Calu3 (cell line): ENCODE measurements around the gene ATP6V1E1. TPM values are rescaled to one million over a fixed set of nuclear protein-coding genes. Genes with fewer than 3 reads are reported as not detected.
"Not testable (repeated sequence)": the region's sequence is repeated elsewhere in the genome, so short reads cannot be mapped to it uniquely, and the experiment has no call there.

ENCODE experiments used
- BruUV-seq: library from RNA; stranded (reverse); fragments of 400-500 nt; replicated peaks from 2 replicates; lab custom pipeline; 2021; lab: Mats Ljungman, UMichigan
- CTCF ChIA-PET: fragments of 300-600 bp; sonication (Branson Sonifier 250); formaldehyde crosslinking; loops from one replicate; lab custom pipeline; 2022; ENCODE audit warnings: antibody characterized with exemption; lab: Charles Lee
- DNase-seq: peaks from one replicate; pipeline ENCODE4 v3.0.0; 2022
- H3K27ac Mint-ChIP-seq: one replicate; pipeline ENCODE4 v1.8.0; 2022; ENCODE audit warnings: mixed read lengths; ENCODE audit not compliant: unreplicated experiment
- H3K27me3 Mint-ChIP-seq: one replicate; pipeline ENCODE4 v1.8.0; 2022; ENCODE audit warnings: mixed read lengths; ENCODE audit not compliant: unreplicated experiment
- H3K36me3 Mint-ChIP-seq: one replicate; pipeline ENCODE4 v1.8.0; 2022; ENCODE audit warnings: mild to moderate bottlenecking, moderate library complexity, mixed read lengths; ENCODE audit not compliant: insufficient read depth, unreplicated experiment
- H3K4me1 Mint-ChIP-seq: one replicate; pipeline ENCODE4 v1.8.0; 2022; ENCODE audit warnings: mild to moderate bottlenecking, low read depth, mixed read lengths; ENCODE audit not compliant: unreplicated experiment
- H3K4me3 Mint-ChIP-seq: one replicate; pipeline ENCODE4 v1.8.0; 2022; ENCODE audit warnings: mild to moderate bottlenecking, low read depth, moderate library complexity, mixed read lengths; ENCODE audit not compliant: unreplicated experiment
- H3K9me3 Mint-ChIP-seq: one replicate; pipeline ENCODE4 v1.8.0; 2022; ENCODE audit warnings: low read depth, mixed read lengths; ENCODE audit not compliant: unreplicated experiment
- intact Hi-C: fragments of 100-400 bp; cut with micrococcal nuclease; formaldehyde crosslinking; loops from one replicate; pipeline ENCODE4 v1.10.0; 2022; ENCODE audit not compliant: unreplicated experiment
- total RNA-seq: library from RNA; stranded (reverse); gene quantifications from 2 replicates; pipeline ENCODE4 v1.2.3, GENCODE V29; 2022
- TF ChIP-seq, protein P1 (sequence below): fragments of 200-600 bp; IDR thresholded peaks from one replicate; pipeline ENCODE4 v1.8.0; 2022; ENCODE audit warnings: antibody characterized with exemption; ENCODE audit not compliant: unreplicated experiment

ATP6V1E1 gene
- total RNA-seq, 1 experiment from 2014 or later, result 105 TPM

DNA sequence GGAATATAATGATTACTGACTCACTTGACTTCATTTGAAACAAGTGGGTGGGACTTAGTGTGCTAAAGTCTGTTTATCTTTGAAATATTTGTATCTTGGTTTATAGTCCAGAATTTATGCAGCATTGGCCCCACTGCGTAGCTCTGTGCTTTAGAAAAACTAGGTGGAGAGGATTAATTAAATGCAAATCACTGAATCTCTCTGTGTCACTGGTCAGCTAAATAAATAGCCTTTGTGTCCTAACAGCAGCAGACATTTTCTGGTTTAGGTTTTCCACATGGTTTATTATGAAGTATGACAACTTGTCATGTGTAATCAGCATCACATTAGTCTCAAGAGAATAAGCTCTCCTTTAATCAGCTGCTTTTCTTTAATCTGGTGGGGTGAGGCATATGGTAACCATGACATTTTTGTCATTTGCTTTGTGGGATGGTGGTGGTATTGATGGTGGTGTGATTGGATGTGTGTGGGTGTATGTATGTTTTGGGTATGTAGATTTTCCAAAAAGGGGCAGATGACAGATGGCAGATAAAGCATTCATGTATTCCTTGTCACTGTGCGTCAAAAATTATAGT, 44.0 kb upstream of the ATP6V1E1 start:
- Mint-ChIP-seq H3K27me3 (no peaks in the 10 kb centered on the region), H3K27ac (no peak overlapping the region), H3K4me3 (no peak overlapping the region), H3K36me3 (no peaks in the 10 kb centered on the region), H3K9me3 (no peaks in the 10 kb centered on the region), H3K4me1 (peaks cover 8% of the 10 kb centered on the region)
- no TSS peak for BruUV-seq
- TF ChIP-seq, protein P1, sequence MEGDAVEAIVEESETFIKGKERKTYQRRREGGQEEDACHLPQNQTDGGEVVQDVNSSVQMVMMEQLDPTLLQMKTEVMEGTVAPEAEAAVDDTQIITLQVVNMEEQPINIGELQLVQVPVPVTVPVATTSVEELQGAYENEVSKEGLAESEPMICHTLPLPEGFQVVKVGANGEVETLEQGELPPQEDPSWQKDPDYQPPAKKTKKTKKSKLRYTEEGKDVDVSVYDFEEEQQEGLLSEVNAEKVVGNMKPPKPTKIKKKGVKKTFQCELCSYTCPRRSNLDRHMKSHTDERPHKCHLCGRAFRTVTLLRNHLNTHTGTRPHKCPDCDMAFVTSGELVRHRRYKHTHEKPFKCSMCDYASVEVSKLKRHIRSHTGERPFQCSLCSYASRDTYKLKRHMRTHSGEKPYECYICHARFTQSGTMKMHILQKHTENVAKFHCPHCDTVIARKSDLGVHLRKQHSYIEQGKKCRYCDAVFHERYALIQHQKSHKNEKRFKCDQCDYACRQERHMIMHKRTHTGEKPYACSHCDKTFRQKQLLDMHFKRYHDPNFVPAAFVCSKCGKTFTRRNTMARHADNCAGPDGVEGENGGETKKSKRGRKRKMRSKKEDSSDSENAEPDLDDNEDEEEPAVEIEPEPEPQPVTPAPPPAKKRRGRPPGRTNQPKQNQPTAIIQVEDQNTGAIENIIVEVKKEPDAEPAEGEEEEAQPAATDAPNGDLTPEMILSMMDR, result no peak
- CTCF ChIA-PET, result no interaction called here
- no peak for DNase-seq
- intact Hi-C loops, result no loop called here

DNA sequence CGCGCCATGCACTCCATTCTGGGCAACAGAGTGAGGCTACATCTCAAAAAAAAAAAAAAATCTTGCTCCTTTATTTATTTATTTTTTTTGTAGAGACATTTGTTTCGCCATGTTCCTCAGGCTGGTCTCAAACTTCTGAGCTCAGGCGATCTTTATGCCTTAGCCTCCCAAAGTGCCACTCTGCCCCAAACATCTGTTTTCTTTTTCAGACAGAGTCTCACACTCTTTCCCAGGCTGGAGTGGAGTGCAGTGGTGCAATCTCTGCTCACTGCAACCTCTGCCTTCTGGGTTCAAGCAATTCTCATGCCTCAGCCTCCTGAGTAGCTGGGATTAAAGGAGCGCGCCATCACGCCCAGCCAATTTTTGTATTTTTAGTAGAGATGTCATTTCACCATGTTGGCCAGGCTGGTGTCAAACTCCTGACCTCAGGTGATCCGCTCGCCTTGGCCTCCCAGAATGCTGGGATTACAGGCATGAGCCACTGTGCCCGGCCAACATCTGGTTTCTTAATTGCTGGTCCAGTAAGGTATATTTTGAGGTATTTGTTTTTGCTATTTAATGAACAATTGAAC, 43.1 kb upstream of the ATP6V1E1 start:
- BruUV-seq, H3K27ac Mint-ChIP-seq: not testable (repeated sequence)
- CTCF ChIA-PET, result interaction anchor here (0.6 kb wide), 1 partner anchor 13 kb away, joined by 3 read pairs; no protein-coding TSS in a partner anchor

DNA sequence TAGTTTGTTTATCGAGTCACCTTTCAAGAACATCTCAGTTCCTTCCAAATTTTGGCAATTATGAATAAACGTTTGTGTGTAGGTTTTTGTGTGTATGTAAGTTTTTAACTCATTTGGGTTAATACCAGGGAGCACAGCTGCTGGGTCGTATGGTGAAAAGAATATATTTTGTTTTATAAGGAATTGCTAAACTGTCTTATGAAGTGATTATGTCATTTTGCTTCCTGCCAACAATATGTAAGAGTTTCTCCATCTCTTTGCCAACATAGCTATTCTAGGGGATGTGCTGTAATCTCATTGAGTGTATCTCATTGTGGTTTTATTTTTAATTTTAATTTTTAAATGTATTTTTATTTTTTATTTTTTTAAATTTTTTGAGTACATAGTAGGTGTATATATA, 37.3 kb upstream of the ATP6V1E1 start:
- Mint-ChIP-seq H3K4me3 (no peak overlapping the region), H3K4me1 (no peaks in the 10 kb centered on the region), H3K27me3 (no peaks in the 10 kb centered on the region), H3K36me3 (peaks cover 14% of the 10 kb centered on the region), H3K27ac (no peak overlapping the region), H3K9me3 (no peaks in the 10 kb centered on the region)
- intact Hi-C loops, result no loop called here
- TSS peak; percentile 10 for BruUV-seq
- DNase-seq, result no peak
- TF ChIP-seq, protein P1, result no peak
- CTCF ChIA-PET, result no interaction called here

More for the DNA sequence above, 43.1 kb upstream of the ATP6V1E1 start:
- H3K27me3 Mint-ChIP-seq, H3K9me3 Mint-ChIP-seq, H3K4me3 Mint-ChIP-seq, DNase-seq, H3K4me1 Mint-ChIP-seq, intact Hi-C loops, H3K36me3 Mint-ChIP-seq: not testable (repeated sequence)

- no peaks in the 10 kb centered on the region for H3K4me1 Mint-ChIP-seq
- H3K27me3 Mint-ChIP-seq, result no peaks in the 10 kb centered on the region
- intact Hi-C loops, result no loop called here
- no peak overlapping the region for H3K27ac Mint-ChIP-seq
- peaks cover 14% of the 10 kb centered on the region for H3K36me3 Mint-ChIP-seq
- CTCF ChIA-PET, result no interaction called here
- DNase-seq, result no peak
- TF ChIP-seq, protein P1, result no peak
- no peak overlapping the region for H3K4me3 Mint-ChIP-seq
- BruUV-seq, result no TSS peak
- H3K9me3 Mint-ChIP-seq, result no peaks in the 10 kb centered on the region
These were observed 36.7 kb upstream of the ATP6V1E1 start for GRCh38 chr22:17665248-17665647.
